SU-DHL-6 (cell line): Measurements from ENCODE around the gene NAV1.

Source experiments
- H2AFZ ChIP-seq: fragments of 200-600 bp; sonication (generic); 2 replicates; pipeline ENCODE4 v1.6.1; 2014; ENCODE audit warnings: low read depth, mild to moderate bottlenecking, moderate library complexity, mixed read lengths, antibody characterized with exemption, low read length; ENCODE audit not compliant: severe bottlenecking
- H3F3A ChIP-seq: fragments of 200-600 bp; shearing (Covaris generic); 2 replicates; pipeline ENCODE4 v1.6.0; 2016; ENCODE audit warnings: antibody characterized with exemption, mild to moderate bottlenecking; ENCODE audit not compliant: insufficient read depth
- H3K27ac ChIP-seq: fragments of 200-600 bp; sonication (generic); 2 replicates; pipeline ENCODE4 v1.5.1; 2016; ENCODE audit warnings: low read depth, mild to moderate bottlenecking, low read length, moderate library complexity, mixed read lengths
- H3K27me3 ChIP-seq: fragments of 200-600 bp; sonication (generic), shearing (Covaris generic); 2 replicates; pipeline ENCODE4 v1.6.0; 2014; ENCODE audit warnings: mild to moderate bottlenecking, low read length
- H3K36me3 ChIP-seq: fragments of 200-600 bp; sonication (generic); 2 replicates; pipeline ENCODE4 v1.6.1; 2014; ENCODE audit warnings: mild to moderate bottlenecking, low read length, mixed read lengths
- H3K4me2 ChIP-seq: fragments of 300-600, 200-600 bp; shearing (Covaris generic), sonication (generic); 2 replicates; pipeline ENCODE4 v1.6.0; 2014; ENCODE audit warnings: low read length, low read depth, mild to moderate bottlenecking; ENCODE audit not compliant: poor library complexity, severe bottlenecking
- H3K4me3 ChIP-seq: fragments of 200-600 bp; sonication (generic); 2 replicates; pipeline ENCODE4 v1.5.1; 2014; ENCODE audit warnings: antibody characterized with exemption, low read length, mild to moderate bottlenecking, mixed read lengths; ENCODE audit not compliant: insufficient read depth, poor library complexity, severe bottlenecking
- H3K79me2 ChIP-seq: fragments of 200-600 bp; sonication (generic); 2 replicates; pipeline ENCODE4 v1.6.1; 2014; ENCODE audit warnings: mild to moderate bottlenecking, low read length, moderate library complexity; ENCODE audit not compliant: insufficient read depth
- H3K9ac ChIP-seq: fragments of 200-600 bp; sonication (generic); 2 replicates; pipeline ENCODE4 v1.7.0; 2014; ENCODE audit warnings: mild to moderate bottlenecking, low read length
- H3K9me2 ChIP-seq: fragments of 200-600 bp; sonication (generic); replicated peaks from 2 replicates; pipeline ENCODE4 v1.6.1; 2014; ENCODE audit warnings: low read length; ENCODE audit not compliant: insufficient read depth
- H3K9me3 ChIP-seq: fragments of 200-600 bp; sonication (generic); 2 replicates; pipeline ENCODE4 v1.6.1; 2014; ENCODE audit warnings: low read length, mixed read lengths; ENCODE audit not compliant: insufficient read depth
- H4K20me1 ChIP-seq: fragments of 200-600 bp; sonication (generic); 2 replicates; pipeline ENCODE4 v1.6.1; 2014; ENCODE audit warnings: low read depth, mild to moderate bottlenecking, antibody characterized with exemption, low read length, moderate library complexity, mixed read lengths
- CTCF ChIP-seq: fragments of 200-600 bp; sonication (generic); IDR thresholded peaks from one replicate; pipeline ENCODE4 v1.5.1; 2017; ENCODE audit warnings: antibody characterized with exemption, mild to moderate bottlenecking, low read length, moderate library complexity; ENCODE audit not compliant: insufficient read depth, poor library complexity, severe bottlenecking
- EZH2phosphoT487 ChIP-seq: fragments of 200-600 bp; sonication (generic), shearing (Covaris generic); conservative IDR thresholded peaks from 2 replicates; pipeline ENCODE4 v1.6.1; 2018; ENCODE audit warnings: mild to moderate bottlenecking, antibody characterized with exemption, low read length, moderate library complexity, mixed read lengths

The NAV1 gene

GRCh38 chr1:201538612-201539551 lies at the start of gene NAV1:
Gene NAV1, plus strand, starts transcription at chr1:201539127. Its CDS starts 83,758 bp downstream, at chr1:201622885.
- no peaks in the 10 kb centered on the region for H3F3A ChIP-seq
- 0 out of 2 replicates have a peak, but pooled peaks cover 3% of the 10 kb centered on the region for H3K27me3 ChIP-seq
- no peak within 1 kb of the TSS for H2AFZ ChIP-seq

GRCh38 chr1:201489643-201490261 lies 49.2 kb upstream of the NAV1 start:
- Histone ChIP-seq H3K4me2 (no peak overlapping the region), H3K27ac (no peak overlapping the region), H2AFZ (no peak overlapping the region), H3K9ac (no peak overlapping the region), H3K79me2 (no peaks in the 10 kb centered on the region), H3K27me3 (no peaks in the 10 kb centered on the region), H3F3A (no peaks in the 10 kb centered on the region), H3K9me2 (no peaks in the 10 kb centered on the region), H3K9me3 (no peaks in the 10 kb centered on the region), H4K20me1 (no peaks in the 10 kb centered on the region), H3K36me3 (no peaks in the 10 kb centered on the region), H3K4me3 (no peak overlapping the region)
- TF ChIP-seq CTCF: no peak
- no peak for TF ChIP-seq EZH2phosphoT487

More at GRCh38 chr1:201538612-201539551, at the start of gene NAV1:
- no peak within 1 kb of the TSS for H3K9ac ChIP-seq
- no peaks in the 10 kb centered on the region for H4K20me1 ChIP-seq
- TF ChIP-seq EZH2phosphoT487: no peak
- TF ChIP-seq CTCF: no peak
- no peak within 1 kb of the TSS for H3K27ac ChIP-seq
- no peaks in the 10 kb centered on the region for H3K9me3 ChIP-seq
- no peaks in the 10 kb centered on the region for H3K9me2 ChIP-seq
- no peak within 1 kb of the TSS for H3K4me2 ChIP-seq
- H3K79me2 ChIP-seq: no peaks in the 10 kb centered on the region
- H3K4me3 ChIP-seq: no peak within 1 kb of the TSS
- H3K36me3 ChIP-seq: no peaks in the 10 kb centered on the region

- TF ChIP-seq EZH2phosphoT487 (no peak), CTCF (no peak)
- H2AFZ ChIP-seq: no peak overlapping the region
- H3K9me2 ChIP-seq: no peaks in the 10 kb centered on the region
- no peak overlapping the region for H3K27ac ChIP-seq
- no peak overlapping the region for H3K9ac ChIP-seq
- no peaks in the 10 kb centered on the region for H4K20me1 ChIP-seq
- no peaks in the 10 kb centered on the region for H3K36me3 ChIP-seq
- no peak overlapping the region for H3K4me2 ChIP-seq
- no peak overlapping the region for H3K4me3 ChIP-seq
- no peaks in the 10 kb centered on the region for H3F3A ChIP-seq
- no peaks in the 10 kb centered on the region for H3K9me3 ChIP-seq
- no peaks in the 10 kb centered on the region for H3K79me2 ChIP-seq
- H3K27me3 ChIP-seq: no peaks in the 10 kb centered on the region
These were observed 48.2 kb upstream of the NAV1 start for GRCh38 chr1:201490708-201491131.
